Ascending aorta (tissue), 2 donors: ENCODE data around the gene DPAGT1. TPM values are rescaled to one million over a fixed set of nuclear protein-coding genes. Genes with fewer than 3 reads are reported as not detected.

Experiments used
- DNase-seq, 2 donors: peaks; one replicate each; pipeline ENCODE4 v3.0.0-alpha.2; 2019; ENCODE audit warnings: low spot score in 2 of 2
- H3K27ac ChIP-seq, 2 donors: fragments of 200-600 bp; sonication (generic); one replicate each; pipeline ENCODE4 v1.5.1; 2016 to 2017; ENCODE audit warnings: mild to moderate bottlenecking in 1 of 2
- H3K27me3 ChIP-seq: fragments of 200-600 bp; sonication (generic); one replicate; pipeline ENCODE4 v1.5.1; 2017
- H3K36me3 ChIP-seq, 2 donors: fragments of 200-600 bp; sonication (generic); one replicate each; pipeline ENCODE4 v1.5.1; 2016
- H3K4me1 ChIP-seq, 2 donors: fragments of 200-600 bp; sonication (generic); one replicate each; pipeline ENCODE4 v1.5.1; 2016 to 2017; ENCODE audit warnings: mild to moderate bottlenecking in 1 of 2
- H3K4me3 ChIP-seq, 2 donors: fragments of 200-600 bp; sonication (generic); one replicate each; pipeline ENCODE4 v1.5.1; 2016 to 2017; ENCODE audit warnings: mild to moderate bottlenecking in 1 of 2
- H3K9me3 ChIP-seq, 2 donors: fragments of 200-600 bp; sonication (generic); one replicate each; pipeline ENCODE4 v1.5.1; 2016
- intact Hi-C: fragments of 100-400 bp; cut with DNase I; formaldehyde crosslinking; loops from one replicate; pipeline ENCODE4 v1.15.1; 2023
- total RNA-seq: library from RNA; depleted of rRNA; stranded (reverse); fragments of >200 nt; gene quantifications from one replicate; pipeline ENCODE4 v1.1.0, GENCODE V29; 2016
- TF ChIP-seq, protein P1 (sequence below), 3 experiments: fragments of 200-600 bp in 2 of 3; fragments of 450-650 bp in 1 of 3; sonication (generic) in 2 of 3; IDR thresholded peaks; one replicate each; pipeline ENCODE4 v1.5.1; 2016 to 2019; ENCODE audit warnings: antibody characterized with exemption in 3 of 3, mild to moderate bottlenecking in 1 of 3, moderate library complexity in 1 of 3

Gene DPAGT1
- total RNA-seq, 1 donor from 2014 or later = 61.9 TPM

DNA sequence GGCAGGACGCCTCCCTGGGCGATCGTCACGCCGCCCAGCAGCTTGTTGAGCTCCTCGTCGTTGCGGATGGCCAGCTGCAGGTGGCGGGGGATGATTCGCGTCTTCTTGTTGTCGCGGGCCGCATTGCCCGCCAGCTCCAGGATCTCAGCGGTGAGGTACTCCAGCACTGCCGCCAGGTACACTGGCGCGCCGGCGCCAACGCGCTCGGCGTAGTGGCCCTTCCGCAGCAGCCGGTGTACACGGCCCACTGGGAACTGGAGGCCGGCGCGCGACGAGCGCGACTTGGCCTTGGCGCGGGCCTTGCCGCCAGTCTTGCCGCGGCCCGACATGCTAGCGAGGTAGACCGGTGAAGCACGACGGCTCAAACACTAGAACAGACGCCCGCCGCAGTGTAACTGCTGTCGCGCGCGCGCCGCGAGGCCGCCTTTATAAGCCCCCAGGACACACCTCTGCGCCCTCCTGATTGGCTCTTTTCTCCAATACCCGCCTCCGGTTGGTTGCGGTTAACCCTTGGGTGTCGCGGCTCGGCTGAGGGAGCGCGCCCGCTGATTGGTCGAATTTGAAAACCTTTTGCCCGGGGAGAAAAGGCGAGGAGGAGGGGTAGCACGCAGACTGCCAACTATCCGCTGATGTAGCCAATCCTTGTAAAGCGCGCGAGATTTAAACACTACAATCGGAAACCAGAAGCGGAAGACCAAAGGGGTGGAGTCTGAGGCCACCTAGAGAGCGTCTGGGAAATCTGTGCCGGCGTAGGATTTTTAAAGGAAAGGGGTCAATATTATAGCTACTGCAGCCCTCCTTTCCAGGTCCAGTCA, 6.4 kb downstream of the DPAGT1 start:
- peak overlapping the region; percentile 89 to 98 for H3K4me3 ChIP-seq
- intact Hi-C loops = loop anchor here (1.0 to 2.0 kb wide), 3 partner anchors 11 to 38 kb away; partner anchors contain the start of genes HINFP, HMBS and HYOU1
- peaks cover 18 to 24% of the 10 kb centered on the region in 2 donors for H3K36me3 ChIP-seq
- no peaks in the 10 kb centered on the region for H3K9me3 ChIP-seq
- H3K27ac ChIP-seq = peak overlapping the region; percentile 96 to 97
- TF ChIP-seq, protein P1, sequence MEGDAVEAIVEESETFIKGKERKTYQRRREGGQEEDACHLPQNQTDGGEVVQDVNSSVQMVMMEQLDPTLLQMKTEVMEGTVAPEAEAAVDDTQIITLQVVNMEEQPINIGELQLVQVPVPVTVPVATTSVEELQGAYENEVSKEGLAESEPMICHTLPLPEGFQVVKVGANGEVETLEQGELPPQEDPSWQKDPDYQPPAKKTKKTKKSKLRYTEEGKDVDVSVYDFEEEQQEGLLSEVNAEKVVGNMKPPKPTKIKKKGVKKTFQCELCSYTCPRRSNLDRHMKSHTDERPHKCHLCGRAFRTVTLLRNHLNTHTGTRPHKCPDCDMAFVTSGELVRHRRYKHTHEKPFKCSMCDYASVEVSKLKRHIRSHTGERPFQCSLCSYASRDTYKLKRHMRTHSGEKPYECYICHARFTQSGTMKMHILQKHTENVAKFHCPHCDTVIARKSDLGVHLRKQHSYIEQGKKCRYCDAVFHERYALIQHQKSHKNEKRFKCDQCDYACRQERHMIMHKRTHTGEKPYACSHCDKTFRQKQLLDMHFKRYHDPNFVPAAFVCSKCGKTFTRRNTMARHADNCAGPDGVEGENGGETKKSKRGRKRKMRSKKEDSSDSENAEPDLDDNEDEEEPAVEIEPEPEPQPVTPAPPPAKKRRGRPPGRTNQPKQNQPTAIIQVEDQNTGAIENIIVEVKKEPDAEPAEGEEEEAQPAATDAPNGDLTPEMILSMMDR (IDR thresholded peaks at IDR 0.05) = no peak
- DNase-seq = peak; percentile 96 to 100
- peaks cover 18 to 28% of the 10 kb centered on the region in 2 donors for H3K4me1 ChIP-seq
- H3K27me3 ChIP-seq = no peaks in the 10 kb centered on the region

DNA sequence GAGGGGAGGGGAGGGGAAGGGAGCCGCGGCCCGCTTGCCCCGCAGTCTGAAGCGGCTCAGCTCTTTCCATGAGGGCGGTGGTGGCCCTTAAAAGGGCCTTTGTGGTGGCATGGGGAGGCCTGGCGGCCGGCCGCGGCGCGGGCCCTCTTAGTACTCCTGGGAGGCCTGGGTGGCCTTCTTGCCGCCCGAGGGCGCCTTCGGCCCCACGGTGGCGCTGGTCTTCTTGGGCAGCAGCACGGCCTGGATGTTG, 6.9 kb downstream of the DPAGT1 start:
- no peaks in the 10 kb centered on the region for H3K9me3 ChIP-seq
- peak overlapping the region; percentile 89 to 98 for H3K4me3 ChIP-seq
- H3K27ac ChIP-seq = peak overlapping the region; percentile 96 to 97
- DNase-seq = peak; percentile 55 to 93
- no peaks in the 10 kb centered on the region for H3K27me3 ChIP-seq
- intact Hi-C loops = loop anchor here (1.0 to 2.0 kb wide), 3 partner anchors 10 to 38 kb away; partner anchors contain the start of genes HINFP, HMBS and HYOU1
- H3K36me3 ChIP-seq = peaks cover 18 to 24% of the 10 kb centered on the region in 2 donors
- H3K4me1 ChIP-seq = peaks cover 15 to 24% of the 10 kb centered on the region in 2 donors
- TF ChIP-seq, protein P1 (IDR thresholded peaks at IDR 0.05) = peak; percentile 70 to 82 (median 81)

DNA sequence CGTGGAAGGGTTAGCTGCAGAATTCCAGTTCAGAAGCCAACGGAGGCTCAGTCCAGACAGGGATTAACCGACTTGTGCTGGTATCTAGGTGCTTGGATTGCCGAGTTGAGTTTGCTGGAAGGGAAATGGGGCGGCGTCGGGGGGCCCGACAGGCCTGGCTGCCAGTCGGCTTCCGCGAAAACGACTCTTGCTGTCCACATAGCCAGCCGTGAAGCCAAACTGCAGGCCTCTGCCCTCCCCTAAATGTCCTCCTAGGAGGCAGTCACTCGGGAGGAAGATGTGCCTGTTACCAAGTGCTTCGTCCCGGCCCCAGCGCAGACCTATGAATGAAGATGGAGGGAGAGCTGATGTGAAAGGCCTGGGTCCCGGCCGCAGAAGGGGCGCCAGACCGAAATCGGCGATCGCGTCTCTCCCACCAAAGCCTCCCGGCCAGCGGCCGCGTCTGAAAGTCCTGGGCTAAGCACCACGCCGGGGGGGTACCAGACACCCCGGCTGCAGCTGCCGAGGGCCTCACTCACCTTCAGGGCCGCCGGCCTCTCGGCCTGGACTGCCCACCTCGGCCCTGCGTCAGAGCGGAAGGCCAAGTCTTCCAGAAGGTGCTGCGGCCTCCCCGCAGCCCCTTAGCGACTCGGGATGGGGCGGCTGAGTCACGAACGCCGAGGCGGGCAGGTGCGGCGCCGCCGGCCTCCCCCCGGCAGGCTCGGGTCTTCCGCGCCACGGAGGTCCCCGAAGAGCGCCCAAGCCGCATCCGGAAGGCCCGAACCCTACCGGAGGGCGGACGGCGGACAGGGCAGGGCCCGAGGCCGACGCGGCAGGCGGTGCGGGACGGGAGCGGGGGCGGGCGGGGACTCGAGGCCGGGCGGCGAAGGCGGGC, 7.5 kb downstream of the DPAGT1 start:
- intact Hi-C loops = loop anchor here (2.0 kb wide), 1 partner anchor 37 kb away; the partner anchor contains the start of gene HYOU1
- Histone ChIP-seq H3K36me3 (peaks cover 18 to 24% of the 10 kb centered on the region in 2 donors), H3K4me3 (peak overlapping the region; percentile 89 to 98), H3K9me3 (no peaks in the 10 kb centered on the region), H3K27ac (peak overlapping the region; percentile 96 to 97), H3K27me3 (no peaks in the 10 kb centered on the region), H3K4me1 (peaks cover 15 to 24% of the 10 kb centered on the region in 2 donors)
- peak in 1 of 2 donors; percentile 72 for DNase-seq
- TF ChIP-seq, protein P1 (IDR thresholded peaks at IDR 0.05) = no peak

DNA sequence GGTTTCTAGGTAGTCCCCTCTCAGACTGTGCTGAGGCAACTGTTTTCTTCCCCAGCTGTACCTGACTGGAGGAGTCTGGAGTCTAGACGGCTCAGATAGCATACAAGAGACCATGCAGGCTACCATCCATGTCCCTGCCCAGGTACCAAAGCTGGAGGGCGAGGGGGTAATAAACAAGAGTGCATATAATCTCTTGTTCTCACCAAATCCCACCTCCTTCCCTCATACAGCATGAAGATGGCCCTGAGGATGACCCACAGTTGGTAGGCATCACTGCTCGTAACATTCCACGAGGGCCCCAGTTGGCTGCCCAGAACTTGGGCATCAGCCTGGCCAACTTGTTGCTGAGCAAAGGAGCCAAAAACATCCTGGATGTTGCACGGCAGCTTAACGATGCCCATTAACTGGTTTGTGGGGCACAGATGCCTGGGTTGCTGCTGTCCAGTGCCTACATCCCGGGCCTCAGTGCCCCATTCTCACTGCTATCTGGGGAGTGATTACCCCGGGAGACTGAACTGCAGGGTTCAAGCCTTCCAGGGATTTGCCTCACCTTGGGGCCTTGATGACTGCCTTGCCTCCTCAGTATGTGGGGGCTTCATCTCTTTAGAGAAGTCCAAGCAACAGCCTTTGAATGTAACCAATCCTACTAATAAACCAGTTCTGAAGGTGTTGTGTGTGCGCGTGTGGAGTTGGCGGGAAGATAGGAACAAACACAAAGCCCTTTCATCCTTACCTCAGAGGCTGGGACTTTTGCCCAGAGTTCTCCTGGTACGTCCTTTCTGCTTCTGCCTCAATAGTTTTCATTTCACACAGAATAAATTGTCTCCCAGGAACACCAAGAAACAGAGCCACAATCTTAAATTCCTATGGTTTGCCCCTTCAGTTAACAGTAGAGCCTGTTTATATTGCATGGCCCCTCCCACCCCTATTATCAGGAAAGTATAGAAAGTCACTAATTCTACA, 8.5 kb downstream of the DPAGT1 start:
- H3K9me3 ChIP-seq = no peaks in the 10 kb centered on the region
- intact Hi-C loops = no loop called here
- no peaks in the 10 kb centered on the region for H3K27me3 ChIP-seq
- DNase-seq = no peak
- H3K4me3 ChIP-seq = peak overlapping the region; percentile 89 to 98
- peaks cover 16 to 17% of the 10 kb centered on the region in 2 donors for H3K36me3 ChIP-seq
- TF ChIP-seq, protein P1 (IDR thresholded peaks at IDR 0.05) = no peak
- peak overlapping the region; percentile 96 to 97 for H3K27ac ChIP-seq
- H3K4me1 ChIP-seq = peaks cover 15 to 24% of the 10 kb centered on the region in 2 donors
